Stimulated activated naive B cell treated with anti-CD40 and anti-IgM and Interleukin-4, amounts not matched to agents 10 μg/mL and 1 μg/mL and 100 μg/mL, for 72 hours (primary cell): ENCODE data around the gene HOXD13.

Experiments used
- ATAC-seq, 2 donors: fragments of 150-1000 bp; cut with Tn5 transposase; replicated peaks; 2 replicates each; pipeline ENCODE4 v1.10.0; 2021; ENCODE audit warnings: moderate library complexity in 1 of 2
- DNase-seq: peaks from one replicate; pipeline ENCODE4 v3.0.0; 2021
- H3K27ac Mint-ChIP-seq: one replicate; pipeline ENCODE4 v1.8.0; 2022; ENCODE audit warnings: mild to moderate bottlenecking, mixed read lengths
- H3K27me3 Mint-ChIP-seq, 2 donors: one replicate each; pipeline ENCODE4 v1.8.0; 2022; ENCODE audit warnings: mixed read lengths in 2 of 2
- H3K36me3 Mint-ChIP-seq, 2 donors: one replicate each; pipeline ENCODE4 v1.8.0; 2022; ENCODE audit warnings: mixed read lengths in 2 of 2, mild to moderate bottlenecking in 1 of 2
- H3K4me1 Mint-ChIP-seq, 2 donors: one replicate each; pipeline ENCODE4 v1.8.0; 2022; ENCODE audit warnings: mixed read lengths in 2 of 2, mild to moderate bottlenecking in 1 of 2
- H3K4me3 Mint-ChIP-seq, 2 donors: one replicate each; pipeline ENCODE4 v1.8.0; 2022; ENCODE audit warnings: mild to moderate bottlenecking in 2 of 2, mixed read lengths in 2 of 2, moderate library complexity in 1 of 2
- H3K9me3 Mint-ChIP-seq, 2 donors: one replicate each; pipeline ENCODE4 v1.8.0; 2022; ENCODE audit warnings: mixed read lengths in 2 of 2, mild to moderate bottlenecking in 1 of 2

HOXD13 gene

DNA sequence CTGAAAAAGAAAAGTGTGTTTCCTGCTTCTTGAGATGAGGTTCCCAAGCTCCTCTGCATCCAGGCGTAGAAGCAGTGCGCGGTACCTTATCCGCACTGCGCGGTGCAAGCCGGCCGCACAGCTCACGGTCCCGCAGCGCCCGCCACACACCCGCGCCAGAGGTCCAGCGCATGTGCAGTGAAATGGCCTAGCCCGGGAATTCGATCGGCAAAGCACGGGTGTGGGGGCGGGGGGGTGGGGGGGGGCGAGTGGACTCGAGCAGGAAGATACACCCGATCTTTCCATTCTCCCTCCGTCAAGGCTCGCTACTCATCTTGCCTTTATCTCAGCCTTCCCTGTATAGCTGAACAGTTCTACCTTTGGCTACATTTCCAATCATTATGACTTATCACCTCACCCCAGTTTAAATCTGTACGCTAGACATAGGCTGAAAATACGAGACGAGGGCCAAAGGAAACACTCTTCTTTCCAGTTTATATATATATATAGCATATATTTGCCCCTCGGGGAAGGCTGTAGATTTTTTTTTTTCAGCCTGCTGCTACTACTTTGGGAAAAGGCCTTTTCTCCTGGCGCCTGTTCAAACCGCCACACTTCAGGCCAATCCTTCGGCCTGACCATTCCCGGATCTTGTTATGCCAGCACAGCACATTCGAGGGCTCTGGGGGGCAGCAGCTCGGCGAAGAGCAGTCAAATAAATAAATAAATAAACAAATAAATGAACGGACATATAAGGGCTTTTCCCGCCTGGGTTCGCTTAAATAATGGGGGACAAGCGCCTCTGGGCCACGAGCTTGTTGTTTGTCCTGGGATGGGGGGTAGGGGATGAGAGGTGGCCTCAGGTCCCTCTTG, 47.4 kb downstream of the HOXD13 start:
- DNase-seq, result no peak

DNA sequence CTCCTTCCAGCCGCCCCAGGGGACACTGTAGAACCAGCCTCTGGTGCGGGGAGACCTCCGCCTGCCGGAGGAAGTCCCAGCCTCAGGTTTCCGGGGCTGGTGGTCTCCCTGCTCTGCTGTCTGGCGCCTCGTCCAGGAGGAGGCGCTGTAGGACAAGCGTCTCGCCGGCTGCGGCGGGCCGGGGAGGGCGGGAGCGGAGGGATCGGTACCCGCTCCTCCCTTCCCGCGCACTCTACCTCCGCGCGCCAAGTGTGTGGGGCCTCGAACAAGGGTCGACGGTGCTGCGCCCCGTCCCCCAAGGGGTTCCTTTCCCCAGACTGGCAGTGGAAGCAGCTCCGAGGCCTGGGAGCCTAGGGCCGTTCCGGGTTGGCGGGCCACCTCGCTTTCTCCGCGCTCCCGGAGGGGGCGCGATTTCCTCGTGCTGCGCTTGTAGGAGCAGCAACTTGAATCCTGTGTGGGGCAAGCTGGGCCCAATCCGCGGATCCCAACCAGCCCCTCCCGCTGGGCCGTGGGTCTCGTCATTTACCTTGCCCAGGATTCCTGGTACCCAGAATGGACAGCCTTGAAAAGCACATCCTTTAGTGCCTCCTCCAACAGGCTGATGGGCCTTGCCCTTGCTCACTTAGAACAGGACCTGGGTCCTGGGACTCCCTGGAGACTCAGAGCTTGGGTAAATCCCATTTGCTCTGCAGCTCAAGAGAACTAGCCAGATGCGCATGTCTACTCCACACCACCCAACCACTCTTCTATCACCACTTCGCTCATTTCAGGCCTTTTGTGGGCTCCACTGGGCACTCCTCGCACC, 48.2 kb downstream of the HOXD13 start:
- peaks cover 60 to 91% of the 10 kb centered on the region in 2 donors for H3K27me3 Mint-ChIP-seq
- DNase-seq, result peak; percentile 21
- H3K9me3 Mint-ChIP-seq, result peaks cover 3 to 4% of the 10 kb centered on the region in 2 donors
- H3K4me1 Mint-ChIP-seq, result peaks cover 13 to 19% of the 10 kb centered on the region in 2 donors
- peak overlapping the region in 1 of 2 donors; percentile 48 for H3K4me3 Mint-ChIP-seq
- peak; percentile 59 to 63 for ATAC-seq
- H3K27ac Mint-ChIP-seq, result no peak overlapping the region
- peaks cover 3 to 5% of the 10 kb centered on the region in 2 donors for H3K36me3 Mint-ChIP-seq

More for the DNA sequence above, 47.4 kb downstream of the HOXD13 start:
- peaks cover 3 to 8% of the 10 kb centered on the region in 2 donors for H3K36me3 Mint-ChIP-seq
- H3K27ac Mint-ChIP-seq, result no peak overlapping the region
- H3K4me1 Mint-ChIP-seq, result peaks cover 15 to 25% of the 10 kb centered on the region in 2 donors
- H3K4me3 Mint-ChIP-seq, result peak overlapping the region in 1 of 2 donors; percentile 48
- no peak for ATAC-seq
- peaks cover 4% of the 10 kb centered on the region in 2 donors for H3K9me3 Mint-ChIP-seq
- H3K27me3 Mint-ChIP-seq, result peaks cover 61 to 91% of the 10 kb centered on the region in 2 donors

DNA sequence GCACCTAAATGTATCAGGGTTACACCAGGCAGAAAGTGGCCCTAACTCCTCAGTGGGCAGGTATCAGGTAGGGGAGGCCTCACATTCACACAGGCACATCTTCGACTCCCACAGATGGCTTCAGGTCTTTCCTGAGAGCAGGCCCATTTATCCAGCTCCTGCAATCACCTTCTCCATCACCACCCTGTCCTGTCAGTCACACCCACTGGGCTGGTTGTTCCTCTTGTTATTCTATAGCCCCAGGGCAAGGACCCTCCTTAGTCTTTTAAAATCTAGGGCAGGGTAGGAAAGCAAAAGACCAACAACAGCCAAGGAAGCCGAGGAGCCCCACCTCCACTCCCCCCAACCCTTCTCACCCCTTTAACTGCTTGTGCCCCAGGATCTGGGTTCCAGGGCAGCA, 49.8 kb downstream of the HOXD13 start:
- ATAC-seq, result no peak
- Mint-ChIP-seq H3K36me3 (peaks cover 3 to 4% of the 10 kb centered on the region in 2 donors), H3K27ac (no peak overlapping the region), H3K27me3 (peaks cover 64 to 94% of the 10 kb centered on the region in 2 donors), H3K4me1 (peaks cover 8 to 13% of the 10 kb centered on the region in 2 donors), H3K9me3 (peaks cover 0 to 4% of the 10 kb centered on the region in 2 donors), H3K4me3 (no peak overlapping the region)
- no peak for DNase-seq
